A549 (cell line): Measurements from ENCODE around the gene SYPL1. TPM values are rescaled to one million over a fixed set of nuclear protein-coding genes. Genes with fewer than 3 reads are reported as not detected.

Source experiments
- ATAC-seq, 2 experiments: fragments of 200-7000 bp in 1 of 2; fragments of >200 bp in 1 of 2; cut with Nextera tagmentation in 1 of 2; cut with Tn5 transposase in 1 of 2; 3 replicates each; pipeline versions ENCODE4 v1.8.0 to v1.9.1; 2018 to 2020; ENCODE audit warnings: mild to moderate bottlenecking in 1 of 2, moderate library complexity in 1 of 2
- CTCF ChIA-PET: fragments of 300-600 bp; sonication (Branson Sonifier 250); formaldehyde crosslinking; extraction: SDS; loops from one replicate; lab custom pipeline; 2021; ENCODE audit warnings: antibody characterized with exemption, inconsistent platforms; lab: Yijun Ruan, JAX
- POLR2A ChIA-PET: fragments of 350-600 bp; formaldehyde crosslinking; extraction: SDS; loops from one replicate; lab custom pipeline; 2021; ENCODE audit warnings: antibody characterized with exemption, inconsistent platforms; lab: Yijun Ruan, JAX
- DNase-seq, 2 experiments: peaks; one replicate each; pipeline versions ENCODE4 v3.0.0 to v3.0.0-alpha.2; 2011 to 2016; ENCODE audit warnings: low read depth in 1 of 2, low spot score in 1 of 2
- FAIRE-seq: peaks from 2 replicates; lab custom pipeline; 2011; peaks lifted over from hg19 to GRCh38; lab: Jason Lieb, UNC
- H3K27ac ChIP-seq, 2 experiments: fragments of >200 bp; sonication (Bioruptor Twin); formaldehyde crosslinking; 3 replicates each; pipeline ENCODE4 v1.5.1; 2016 to 2017
- H3K4me1 ChIP-seq: fragments of >200 bp; sonication (Bioruptor Twin); formaldehyde crosslinking; 3 replicates; pipeline ENCODE4 v1.6.1; 2016
- H3K4me2 ChIP-seq: fragments of >200 bp; sonication (Bioruptor Twin); formaldehyde crosslinking; 3 replicates; pipeline ENCODE4 v1.6.1; 2016
- H3K4me3 ChIP-seq: fragments of >200 bp; sonication (Bioruptor Twin); formaldehyde crosslinking; 3 replicates; pipeline ENCODE4 v1.5.1; 2016
- H3K9me3 ChIP-seq: fragments of >200 bp; sonication (Bioruptor Twin); formaldehyde crosslinking; 3 replicates; pipeline ENCODE4 v1.6.1; 2016
- CBX8 ChIP-seq: fragments of 200-600 bp; sonication (generic); IDR thresholded peaks from 2 replicates; pipeline ENCODE4 v1.6.1; 2016
- CTCF ChIP-seq: fragments of >200 bp; sonication (Bioruptor Twin); formaldehyde crosslinking; IDR thresholded peaks from 3 replicates; pipeline ENCODE4 v1.5.1; 2016
- EHF ChIP-seq: fragments of 250-450 bp; sonication (Bioruptor Pico); IDR thresholded peaks from 2 replicates; pipeline ENCODE4 v1.5.0; 2020; ENCODE audit warnings: mild to moderate bottlenecking
- EHMT2 ChIP-seq: fragments of 200-600 bp; sonication (generic); IDR thresholded peaks from 2 replicates; pipeline ENCODE4 v1.6.1; 2016; ENCODE audit warnings: antibody characterized with exemption, low read depth, mild to moderate bottlenecking, moderate library complexity
- EP300 ChIP-seq, 2 experiments: fragments of >200 bp; sonication (Bioruptor Twin); formaldehyde crosslinking; IDR thresholded peaks; 2 replicates in 1 of 2; 3 replicates in 1 of 2; pipeline ENCODE4 v1.6.1; 2016 to 2017
- ESRRA ChIP-seq: fragments of 150-350 bp; IDR thresholded peaks from 2 replicates; pipeline ENCODE4 v1.6.1; 2014; ENCODE audit warnings: mild to moderate bottlenecking, low read length, borderline replicate concordance
- FOSL2 ChIP-seq, 2 experiments: fragments of 450-650 bp in 1 of 2; fragments of >200 bp in 1 of 2; sonication (Bioruptor Twin) in 1 of 2; formaldehyde crosslinking; IDR thresholded peaks; 2 replicates each; pipeline versions ENCODE4 v1.5.0 to v1.6.1; 2016 to 2020; ENCODE audit warnings: mild to moderate bottlenecking in 1 of 2, moderate library complexity in 1 of 2
- GATA3 ChIP-seq: IDR thresholded peaks from 2 replicates; pipeline ENCODE4 v1.6.1; 2012; ENCODE audit warnings: borderline replicate concordance
- JUNB ChIP-seq: fragments of >200 bp; sonication (Bioruptor Twin); formaldehyde crosslinking; IDR thresholded peaks from 2 replicates; pipeline ENCODE4 v1.6.1; 2016
- MAZ ChIP-seq: fragments of 150-350 bp; IDR thresholded peaks from 2 replicates; pipeline ENCODE4 v1.6.1; 2014; ENCODE audit warnings: antibody characterized with exemption, low read depth, low read length, borderline replicate concordance
- MYC ChIP-seq: IDR thresholded peaks from 2 replicates; pipeline ENCODE4 v1.6.1; 2012; ENCODE audit warnings: mild to moderate bottlenecking, inconsistent platforms, low read length, improper control_type of control experiment, borderline replicate concordance
- NR3C1 ChIP-seq: fragments of >200 bp; sonication (Bioruptor Twin); formaldehyde crosslinking; IDR thresholded peaks from 3 replicates; pipeline ENCODE4 v1.6.1; 2017
- POLR2A ChIP-seq: IDR thresholded peaks from 2 replicates; pipeline ENCODE4 v1.6.1; 2012; ENCODE audit warnings: mild to moderate bottlenecking, low read length
- RFX5 ChIP-seq: fragments of 450-650 bp; IDR thresholded peaks from 2 replicates; pipeline ENCODE4 v1.7.1; 2014; ENCODE audit warnings: antibody characterized with exemption, mild to moderate bottlenecking, moderate library complexity
- WGBS: methylation state at CpG from one replicate; pipeline ENCODE4 v1.1.6; 2017; ENCODE audit errors: missing lambda C conversion rate; 5-methylcytosine and 5-hydroxymethylcytosine counted together
- polyA plus RNA-seq, 4 experiments: library from polyadenylated mRNA; depleted of rRNA in 3 of 4; stranded (reverse); fragments of >200 nt; fragmentation: RNase III in 1 of 4; extraction: RNeasy Plus Mini Kit Qiagen cat#74134 plus additional on column Dnase treatment in 1 of 4; gene quantifications; 2 replicates in 3 of 4; 3 replicates in 1 of 4; pipeline ENCODE4 v1.2.3, GENCODE V29; 2011 to 2017
- TF ChIP-seq, protein P1 (sequence below): IDR thresholded peaks from 2 replicates; pipeline ENCODE4 v1.6.1; 2012

Gene SYPL1
- polyA plus RNA-seq, 2 of the 4 experiments (the other 2 are of a cell fraction): 102 to 131 TPM

DNA sequence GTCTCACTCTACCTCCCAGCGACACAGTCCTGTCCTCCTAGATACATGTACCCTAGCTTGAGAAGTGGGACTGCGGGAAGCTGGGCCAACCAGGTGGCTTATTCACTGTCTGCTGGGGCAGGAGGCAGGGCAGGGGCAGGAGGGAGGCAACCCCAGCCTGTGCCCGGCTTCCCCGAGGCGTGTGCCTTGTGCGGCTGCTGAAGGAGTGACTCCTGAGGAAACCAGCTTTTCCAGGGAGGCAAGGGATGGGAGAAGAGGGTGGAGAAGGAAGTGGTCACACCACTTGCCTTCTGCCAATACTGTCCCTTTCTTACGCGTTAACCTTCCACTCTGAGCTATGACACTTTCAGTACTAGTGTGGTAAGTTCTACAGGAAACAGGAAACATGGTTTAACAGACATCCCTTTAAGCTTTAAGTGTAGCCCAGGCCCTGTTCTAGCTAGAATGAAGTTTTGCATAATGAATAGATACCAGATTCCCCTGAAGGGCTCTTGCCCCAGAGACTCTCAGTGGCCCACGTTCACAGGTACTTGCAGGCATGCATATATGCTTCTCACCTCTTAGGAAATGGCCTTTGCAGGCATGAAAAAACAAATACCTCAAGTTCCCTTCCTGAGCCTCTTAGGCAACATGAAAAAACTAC lies 40.6 kb downstream of the SYPL1 start:
- H3K4me1 ChIP-seq: no peaks in the 10 kb centered on the region

DNA sequence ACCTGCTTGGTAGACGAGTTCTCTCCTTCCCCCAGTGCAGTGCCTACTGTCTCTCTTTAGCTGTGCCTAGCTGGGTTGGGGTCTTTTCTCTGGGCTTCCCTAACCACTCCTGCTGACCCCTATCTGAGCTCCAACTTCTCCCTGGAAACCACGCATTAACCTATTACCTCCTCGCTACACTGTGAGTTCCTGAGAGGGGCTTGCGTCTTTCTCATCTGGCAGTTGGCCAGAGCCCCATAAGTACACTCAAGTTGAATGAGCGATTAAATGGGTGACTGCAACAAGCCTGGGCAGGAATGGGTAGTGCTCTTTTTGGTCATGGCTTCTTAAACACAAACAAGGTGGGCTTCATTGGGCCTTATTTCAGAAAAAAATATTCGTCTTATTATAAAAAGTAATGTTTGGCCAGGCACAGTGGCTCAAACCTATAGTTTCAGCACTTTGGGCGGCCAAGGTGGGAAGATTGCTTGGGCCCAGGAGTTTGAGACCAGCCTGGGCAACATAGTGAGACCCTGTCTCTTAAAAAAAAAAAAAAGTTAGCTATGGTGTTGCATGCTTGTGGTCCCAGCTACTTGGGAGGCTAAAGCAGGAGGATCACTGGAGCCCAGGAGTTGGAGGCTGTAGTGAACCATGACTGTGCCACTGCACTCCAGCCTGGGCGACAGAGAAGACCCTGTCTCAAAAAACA lies 41.4 kb downstream of the SYPL1 start:
- ATAC-seq (no peak), DNase-seq (no peak)
- ChIA-PET POLR2A (interaction anchor here (1.7 kb wide), 1 partner anchor 41 kb away, joined by 6 read pairs; the partner anchor contains the start of gene SYPL1), CTCF (interaction anchor here (1.0 to 5.2 kb wide), 4 partner anchors 15 to 105 kb away, joined by 3 to 33 read pairs (median 4); no protein-coding TSS in a partner anchor)
- H3K4me2 ChIP-seq: no peak overlapping the region
- H3K9me3 ChIP-seq: no peaks in the 10 kb centered on the region
- H3K4me3 ChIP-seq: no peak overlapping the region
- peaks cover 5% of the 10 kb centered on the region for H3K4me1 ChIP-seq
- H3K27ac ChIP-seq: no peak overlapping the region
- 85% methylated on average over 8 of the region's 8 CpGs for WGBS
- TF ChIP-seq, protein P1, sequence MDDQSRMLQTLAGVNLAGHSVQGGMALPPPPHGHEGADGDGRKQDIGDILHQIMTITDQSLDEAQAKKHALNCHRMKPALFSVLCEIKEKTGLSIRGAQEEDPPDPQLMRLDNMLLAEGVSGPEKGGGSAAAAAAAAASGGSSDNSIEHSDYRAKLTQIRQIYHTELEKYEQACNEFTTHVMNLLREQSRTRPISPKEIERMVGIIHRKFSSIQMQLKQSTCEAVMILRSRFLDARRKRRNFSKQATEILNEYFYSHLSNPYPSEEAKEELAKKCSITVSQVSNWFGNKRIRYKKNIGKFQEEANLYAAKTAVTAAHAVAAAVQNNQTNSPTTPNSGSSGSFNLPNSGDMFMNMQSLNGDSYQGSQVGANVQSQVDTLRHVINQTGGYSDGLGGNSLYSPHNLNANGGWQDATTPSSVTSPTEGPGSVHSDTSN: no peak
- TF ChIP-seq, all 56 proteins: peak for 0
- FAIRE-seq: no peak

More for the DNA sequence above, 40.6 kb downstream of the SYPL1 start:
- Histone ChIP-seq H3K4me2 (no peak overlapping the region), H3K27ac (no peak overlapping the region), H3K4me3 (no peak overlapping the region), H3K9me3 (no peaks in the 10 kb centered on the region)
- DNase-seq: no peak
- CTCF ChIA-PET: interaction anchor here (0.6 to 5.2 kb wide), 7 partner anchors 15 to 105 kb away, joined by 3 to 33 read pairs (median 3); no protein-coding TSS in a partner anchor
- TF ChIP-seq RFX5 (no peak), GATA3 (no peak), EHMT2 (no peak), ESRRA (no peak), CTCF (no peak), NR3C1 (no peak)
- FAIRE-seq: no peak
- POLR2A ChIA-PET: interaction anchor here (1.7 kb wide), 1 partner anchor 40 kb away, joined by 6 read pairs; the partner anchor contains the start of gene SYPL1
- 83% methylated on average over 9 of the region's 9 CpGs for WGBS
- ATAC-seq: peak in 1 of 2 experiments; percentile 20; a peak in 2 of 6 replicates

GRCh38 chr7:106070201-106070551 lies 41.9 kb downstream of the SYPL1 start:
- no peak overlapping the region for H3K4me2 ChIP-seq
- H3K4me3 ChIP-seq: no peak overlapping the region
- no peak for DNase-seq
- CTCF ChIA-PET: interaction anchor here (1.3 kb wide), 1 partner anchor 28 kb away, joined by 5 read pairs; no protein-coding TSS in a partner anchor
- TF ChIP-seq JUNB (no peak), FOSL2 (IDR thresholded peaks at IDR 0.05) (no peak), FOSL2 (CRISPR knock-in tag; IDR thresholded peaks at IDR 0.05) (no peak), MAZ (no peak), EHF (CRISPR knock-in tag) (no peak), EP300 (IDR thresholded peaks at IDR 0.05) (no peak), CTCF (no peak), CBX8 (no peak), MYC (no peak), RFX5 (no peak), POLR2A (no peak), ESRRA (no peak)
- ATAC-seq: no peak
- POLR2A ChIA-PET: no interaction called here
- H3K4me1 ChIP-seq: peaks cover 11% of the 10 kb centered on the region
- H3K27ac ChIP-seq: no peak overlapping the region
- 82% methylated on average over 5 of the region's 5 CpGs for WGBS
- no peak for FAIRE-seq
- no peaks in the 10 kb centered on the region for H3K9me3 ChIP-seq
